ENCODE measurements around the gene NLGN1. TPM values are rescaled to one million over a fixed set of nuclear protein-coding genes. Genes with fewer than 3 reads are reported as not detected.

Gene NLGN1
- total RNA-seq, 4 donors from 2014 or later, result 12.9 to 20.9 (median 18.0) TPM

DNA sequence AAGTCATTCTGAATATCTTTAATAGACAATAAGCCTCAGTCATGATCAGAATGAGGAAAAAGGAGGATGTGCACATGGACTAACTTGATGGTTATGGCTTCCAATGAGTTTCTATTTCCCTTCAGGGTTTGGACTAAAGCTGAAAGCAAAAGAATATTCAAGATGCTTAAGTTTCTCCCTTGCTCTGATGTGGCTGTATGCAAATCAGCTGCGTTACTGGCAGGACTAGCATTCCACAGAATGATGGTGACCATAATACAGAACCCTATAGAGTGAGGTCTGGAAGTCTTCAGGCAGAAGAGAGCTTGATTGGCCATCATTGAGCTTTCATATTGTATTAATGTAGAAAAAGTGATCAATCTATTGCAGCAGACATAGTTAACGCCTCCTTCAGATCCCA lies 466.0 kb downstream of the NLGN1 start:
- no peaks in the 10 kb centered on the region for H3K36me3 ChIP-seq
- no peak for DNase-seq (ENCODE audit: extremely low spot score)
- intact Hi-C loops (cut with DNase I), result no loop called here
- H3K27ac ChIP-seq (replicated peaks in 1 of 4), result no peak overlapping the region
- H3K4me3 ChIP-seq, result no peak overlapping the region
- TF ChIP-seq POLR2A (IDR thresholded peaks at IDR 0.05; ENCODE audit: low read depth), result no peak
- TF ChIP-seq EP300 (IDR thresholded peaks at IDR 0.05), result no peak
- TF ChIP-seq, protein P1, sequence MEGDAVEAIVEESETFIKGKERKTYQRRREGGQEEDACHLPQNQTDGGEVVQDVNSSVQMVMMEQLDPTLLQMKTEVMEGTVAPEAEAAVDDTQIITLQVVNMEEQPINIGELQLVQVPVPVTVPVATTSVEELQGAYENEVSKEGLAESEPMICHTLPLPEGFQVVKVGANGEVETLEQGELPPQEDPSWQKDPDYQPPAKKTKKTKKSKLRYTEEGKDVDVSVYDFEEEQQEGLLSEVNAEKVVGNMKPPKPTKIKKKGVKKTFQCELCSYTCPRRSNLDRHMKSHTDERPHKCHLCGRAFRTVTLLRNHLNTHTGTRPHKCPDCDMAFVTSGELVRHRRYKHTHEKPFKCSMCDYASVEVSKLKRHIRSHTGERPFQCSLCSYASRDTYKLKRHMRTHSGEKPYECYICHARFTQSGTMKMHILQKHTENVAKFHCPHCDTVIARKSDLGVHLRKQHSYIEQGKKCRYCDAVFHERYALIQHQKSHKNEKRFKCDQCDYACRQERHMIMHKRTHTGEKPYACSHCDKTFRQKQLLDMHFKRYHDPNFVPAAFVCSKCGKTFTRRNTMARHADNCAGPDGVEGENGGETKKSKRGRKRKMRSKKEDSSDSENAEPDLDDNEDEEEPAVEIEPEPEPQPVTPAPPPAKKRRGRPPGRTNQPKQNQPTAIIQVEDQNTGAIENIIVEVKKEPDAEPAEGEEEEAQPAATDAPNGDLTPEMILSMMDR (IDR thresholded peaks at IDR 0.05), result no peak
- TF ChIP-seq POLR2AphosphoS5 (IDR thresholded peaks at IDR 0.05), result no peak
- no peaks in the 10 kb centered on the region for H3K9me3 ChIP-seq
- 100% methylated on average over 2 of the region's 2 CpGs for WGBS
- no peaks in the 10 kb centered on the region for H3K4me1 ChIP-seq
- H3K27me3 ChIP-seq, result no peaks in the 10 kb centered on the region

DNA sequence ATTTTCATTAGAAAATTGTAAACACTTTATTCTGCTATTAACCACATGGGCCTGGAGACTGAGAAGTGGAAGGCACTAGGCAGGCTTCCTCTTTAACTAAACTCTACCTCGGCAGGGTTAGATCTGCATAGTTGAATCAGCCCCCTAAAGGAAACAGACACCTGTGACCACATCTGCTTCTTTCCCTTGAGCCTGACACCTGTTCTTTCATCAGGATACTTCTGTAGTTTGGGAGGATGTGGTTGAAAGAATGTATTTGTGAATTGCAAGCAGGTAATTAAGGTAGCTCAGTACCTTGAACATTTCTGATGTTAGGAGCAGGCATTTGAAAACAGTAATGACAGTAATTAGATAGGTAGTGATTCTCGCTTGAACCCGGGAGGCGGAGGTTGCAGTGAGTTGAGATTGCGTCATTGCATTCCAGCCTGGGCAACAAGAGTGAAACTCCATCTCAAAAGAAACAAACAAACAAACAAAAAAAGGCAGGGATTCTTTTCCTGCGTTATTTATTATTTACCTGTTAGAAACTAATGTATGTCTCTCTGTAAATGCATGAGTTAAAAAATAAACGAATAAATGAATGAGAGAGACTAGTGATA lies 468.5 kb downstream of the NLGN1 start:
- Histone ChIP-seq H3K4me1 (no peaks in the 10 kb centered on the region), H3K27ac (replicated peaks in 1 of 4) (no peak overlapping the region), H3K27me3 (no peaks in the 10 kb centered on the region), H3K36me3 (no peaks in the 10 kb centered on the region), H3K4me3 (no peak overlapping the region), H3K9me3 (no peaks in the 10 kb centered on the region)
- no peak for DNase-seq (ENCODE audit: extremely low spot score)
- TF ChIP-seq, protein P1 (IDR thresholded peaks at IDR 0.05), result no peak
- TF ChIP-seq POLR2AphosphoS5 (IDR thresholded peaks at IDR 0.05) (no peak), EP300 (IDR thresholded peaks at IDR 0.05) (no peak), POLR2A (IDR thresholded peaks at IDR 0.05; ENCODE audit: low read depth) (no peak)
- intact Hi-C loops (cut with DNase I), result no loop called here
- 81% methylated on average over 7 of the region's 7 CpGs for whole genome bisulfite sequencing

- H3K4me1 ChIP-seq, result no peaks in the 10 kb centered on the region
- intact Hi-C loops (cut with DNase I), result no loop called here
- WGBS, result 87% methylated on average over 3 of the region's 3 CpGs
Observed at GRCh38 chr3:173869766-173870165, 472.2 kb downstream of the NLGN1 start.

GRCh38 chr3:173870976-173871375 lies 473.4 kb downstream of the NLGN1 start:
- intact Hi-C loops (cut with DNase I), result no loop called here
- no peaks in the 10 kb centered on the region for H3K4me1 ChIP-seq
- TF ChIP-seq POLR2A (IDR thresholded peaks at IDR 0.05; ENCODE audit: low read depth) (no peak), POLR2AphosphoS5 (IDR thresholded peaks at IDR 0.05) (no peak), EP300 (IDR thresholded peaks at IDR 0.05) (no peak)
- TF ChIP-seq, protein P1 (IDR thresholded peaks at IDR 0.05), result no peak
- no peaks in the 10 kb centered on the region for H3K9me3 ChIP-seq
- H3K36me3 ChIP-seq, result no peaks in the 10 kb centered on the region
- DNase-seq (ENCODE audit: extremely low spot score), result no peak
- H3K27me3 ChIP-seq, result no peaks in the 10 kb centered on the region
- H3K4me3 ChIP-seq, result no peak overlapping the region
- no peak overlapping the region for H3K27ac ChIP-seq (replicated peaks in 1 of 4)
- 91% methylated on average over 4 of the region's 4 CpGs for WGBS

More at GRCh38 chr3:173869766-173870165, 472.2 kb downstream of the NLGN1 start:
- Histone ChIP-seq H3K27ac (replicated peaks in 1 of 4) (no peak overlapping the region), H3K27me3 (no peaks in the 10 kb centered on the region), H3K4me3 (no peak overlapping the region), H3K36me3 (no peaks in the 10 kb centered on the region), H3K9me3 (no peaks in the 10 kb centered on the region)
- DNase-seq (ENCODE audit: extremely low spot score), result no peak
- TF ChIP-seq POLR2A (IDR thresholded peaks at IDR 0.05; ENCODE audit: low read depth), result no peak
- TF ChIP-seq POLR2AphosphoS5 (IDR thresholded peaks at IDR 0.05), result no peak
- TF ChIP-seq, protein P1 (IDR thresholded peaks at IDR 0.05), result no peak
- no peak for TF ChIP-seq EP300 (IDR thresholded peaks at IDR 0.05)

DNA sequence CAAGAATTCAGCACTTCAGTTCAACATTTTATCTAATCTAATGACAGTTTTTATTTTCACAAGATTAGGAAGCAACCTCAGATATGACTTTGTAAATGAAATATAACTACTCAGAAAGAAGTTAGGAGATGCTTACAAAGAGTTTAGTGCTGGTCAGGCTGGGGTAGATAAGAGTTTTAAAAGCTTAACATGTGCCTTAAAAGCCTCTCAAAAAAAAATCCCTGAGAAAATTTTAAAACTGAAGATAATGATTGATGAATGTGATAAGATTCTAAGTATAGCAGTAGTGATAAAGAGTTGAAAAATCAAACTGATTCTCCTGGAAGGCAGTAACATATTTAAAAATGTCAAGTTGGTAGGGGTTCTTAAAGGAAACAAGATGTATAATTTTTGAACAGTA lies 478.2 kb downstream of the NLGN1 start:
- no peaks in the 10 kb centered on the region for H3K27me3 ChIP-seq
- TF ChIP-seq, protein P1 (IDR thresholded peaks at IDR 0.05), result no peak
- no peak for TF ChIP-seq POLR2A (IDR thresholded peaks at IDR 0.05; ENCODE audit: low read depth)
- TF ChIP-seq POLR2AphosphoS5 (IDR thresholded peaks at IDR 0.05), result no peak
- no peak for TF ChIP-seq EP300 (IDR thresholded peaks at IDR 0.05)
- H3K9me3 ChIP-seq, result no peaks in the 10 kb centered on the region
- no peak overlapping the region for H3K4me3 ChIP-seq
- DNase-seq (ENCODE audit: extremely low spot score), result no peak
- H3K36me3 ChIP-seq, result no peaks in the 10 kb centered on the region
- intact Hi-C loops (cut with DNase I), result no loop called here
- no peak overlapping the region for H3K27ac ChIP-seq (replicated peaks in 1 of 4)
- no peaks in the 10 kb centered on the region for H3K4me1 ChIP-seq
